GM10266 (cell line): ENCODE results near the gene RPH3AL.

Experiments
- DNase-seq: peaks from one replicate; pipeline ENCODE4 v3.0.0; 2012; ENCODE audit errors: extremely low spot score
- TF ChIP-seq, protein P1 (sequence below): IDR thresholded peaks from 2 replicates; pipeline ENCODE4 v1.5.1; 2012; ENCODE audit warnings: mild to moderate bottlenecking, low read depth; ENCODE audit not compliant: control insufficient read depth, insufficient read depth; ENCODE audit errors: missing control alignments

Gene RPH3AL

GRCh38 chr17:253091-253846 is 99.3 kb downstream of the RPH3AL start:
- no peak for DNase-seq
- TF ChIP-seq, protein P1, sequence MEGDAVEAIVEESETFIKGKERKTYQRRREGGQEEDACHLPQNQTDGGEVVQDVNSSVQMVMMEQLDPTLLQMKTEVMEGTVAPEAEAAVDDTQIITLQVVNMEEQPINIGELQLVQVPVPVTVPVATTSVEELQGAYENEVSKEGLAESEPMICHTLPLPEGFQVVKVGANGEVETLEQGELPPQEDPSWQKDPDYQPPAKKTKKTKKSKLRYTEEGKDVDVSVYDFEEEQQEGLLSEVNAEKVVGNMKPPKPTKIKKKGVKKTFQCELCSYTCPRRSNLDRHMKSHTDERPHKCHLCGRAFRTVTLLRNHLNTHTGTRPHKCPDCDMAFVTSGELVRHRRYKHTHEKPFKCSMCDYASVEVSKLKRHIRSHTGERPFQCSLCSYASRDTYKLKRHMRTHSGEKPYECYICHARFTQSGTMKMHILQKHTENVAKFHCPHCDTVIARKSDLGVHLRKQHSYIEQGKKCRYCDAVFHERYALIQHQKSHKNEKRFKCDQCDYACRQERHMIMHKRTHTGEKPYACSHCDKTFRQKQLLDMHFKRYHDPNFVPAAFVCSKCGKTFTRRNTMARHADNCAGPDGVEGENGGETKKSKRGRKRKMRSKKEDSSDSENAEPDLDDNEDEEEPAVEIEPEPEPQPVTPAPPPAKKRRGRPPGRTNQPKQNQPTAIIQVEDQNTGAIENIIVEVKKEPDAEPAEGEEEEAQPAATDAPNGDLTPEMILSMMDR = no peak

DNA sequence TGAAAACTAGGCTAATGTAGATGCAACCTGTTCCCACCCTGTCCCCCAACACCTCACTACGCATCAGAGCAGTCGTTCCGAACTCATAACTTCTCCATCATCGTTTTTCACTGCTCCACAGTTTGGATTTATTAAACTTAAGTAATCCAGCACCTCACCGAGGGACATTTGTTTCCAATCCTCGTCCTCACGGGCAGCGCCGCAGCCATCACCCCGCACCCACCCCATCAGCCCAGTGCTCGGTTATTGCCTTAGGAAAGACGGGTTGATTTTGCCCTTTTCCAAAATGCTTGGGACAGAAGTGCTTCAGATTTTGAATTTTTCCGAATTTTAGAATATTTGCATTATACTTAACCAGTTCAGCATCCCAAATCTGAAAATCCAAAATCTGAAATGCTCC is 100.2 kb downstream of the RPH3AL start:
- DNase-seq = no peak

GRCh38 chr17:251531-251930 is 101.1 kb downstream of the RPH3AL start:
- no peak for DNase-seq
- TF ChIP-seq, protein P1 = no peak

More for the DNA sequence above, 100.2 kb downstream of the RPH3AL start:
- TF ChIP-seq, protein P1 = no peak

GRCh38 chr17:250487-251300 is 101.9 kb downstream of the RPH3AL start:
- DNase-seq = no peak
- TF ChIP-seq, protein P1 = no peak

DNA sequence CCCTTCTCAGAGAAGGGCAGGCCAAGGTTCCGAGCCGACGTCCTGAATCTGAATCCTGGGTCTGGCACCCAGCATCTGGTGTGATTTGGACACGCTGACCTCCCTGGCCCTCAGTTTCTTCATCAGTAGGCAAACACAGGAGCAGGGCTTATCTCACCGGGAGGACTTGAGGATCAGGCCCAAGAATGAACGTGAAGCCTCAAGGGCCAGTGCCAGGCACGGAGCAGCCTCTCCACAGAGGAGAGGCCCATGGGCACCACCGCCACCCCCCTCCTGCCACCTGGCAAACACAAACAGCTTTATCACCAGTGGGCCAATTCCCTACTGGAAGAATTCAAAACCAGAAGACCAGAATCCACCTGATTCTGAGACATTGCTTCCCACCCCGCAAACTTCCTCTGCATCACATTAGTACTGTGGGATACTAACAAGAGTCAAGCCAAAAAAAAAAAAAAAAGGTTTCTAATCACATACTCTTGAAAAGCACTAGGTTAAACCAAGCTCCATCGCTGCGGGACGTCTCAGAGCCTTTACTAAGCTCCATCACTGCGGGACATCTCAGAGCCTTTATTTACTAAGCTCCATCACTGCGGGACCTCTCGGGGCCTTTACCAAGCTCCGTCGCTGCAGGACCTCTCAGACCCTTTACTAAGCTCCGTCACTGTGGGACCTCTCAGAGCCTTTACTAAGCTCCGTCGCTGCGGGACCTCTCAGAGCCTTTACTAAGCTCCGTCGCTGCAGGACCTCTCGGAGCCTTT is 103.2 kb downstream of the RPH3AL start:
- no peak for DNase-seq
- TF ChIP-seq, protein P1 = no peak

- TF ChIP-seq, protein P1 = no peak
- DNase-seq = no peak
Observed at GRCh38 chr17:248337-249235, 104.0 kb downstream of the RPH3AL start.
